GM21447 (cell line): Measurements from ENCODE around the gene GLE1.

Source experiments
- ATAC-seq: cut with Tn5 transposase; IDR thresholded peaks from one replicate; pipeline ENCODE4 v1.9.1; 2021; ENCODE audit not compliant: unreplicated experiment

Gene GLE1

DNA sequence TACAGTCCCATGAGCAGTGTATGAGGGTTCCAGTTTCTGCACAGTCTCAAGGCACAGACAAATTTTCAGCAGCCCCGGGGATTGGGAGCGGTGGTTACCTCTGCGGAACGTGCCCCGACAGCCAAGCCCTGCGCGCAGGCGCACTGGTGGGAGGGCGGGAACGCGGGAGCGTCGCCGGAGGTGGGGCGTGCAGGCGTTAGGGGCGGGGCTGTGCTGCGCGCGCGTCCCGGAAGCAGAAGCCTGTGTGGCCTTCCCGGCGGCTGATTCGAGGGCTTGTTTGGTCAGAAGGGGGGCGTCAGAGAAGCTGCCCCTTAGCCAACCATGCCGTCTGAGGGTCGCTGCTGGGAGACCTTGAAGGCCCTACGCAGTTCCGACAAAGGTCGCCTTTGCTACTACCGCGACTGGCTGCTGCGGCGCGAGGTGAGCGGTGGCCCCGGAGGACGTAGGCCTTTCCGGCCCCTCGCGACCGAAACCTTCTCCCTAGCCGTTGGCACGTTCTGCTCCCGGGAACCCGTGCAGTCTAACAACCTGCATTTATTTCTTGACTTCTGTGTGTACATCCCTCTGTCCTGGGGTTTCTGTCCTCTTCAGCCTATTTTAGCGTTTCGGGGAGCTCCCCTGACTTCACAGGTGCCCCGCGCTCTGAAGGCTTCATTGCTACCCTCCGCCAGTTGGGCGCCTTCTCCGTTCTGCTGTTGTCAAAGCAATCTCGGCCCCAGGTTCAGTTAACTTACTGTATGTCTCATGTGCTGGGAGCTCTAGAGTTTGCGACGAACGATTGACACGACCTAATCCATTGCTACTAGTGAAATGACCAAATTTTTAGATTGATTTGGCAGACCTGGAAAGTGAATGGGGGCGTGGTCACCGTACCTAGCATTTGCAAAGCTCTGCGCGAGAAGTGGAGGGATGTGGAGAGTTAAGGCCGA, at the start of gene GLE1:
Gene GLE1, plus strand, starts transcription at position 235 of the 929 bp plus-strand sequence. Its CDS starts 87 bp downstream, at position 322.
- peak; percentile 81 for ATAC-seq

DNA sequence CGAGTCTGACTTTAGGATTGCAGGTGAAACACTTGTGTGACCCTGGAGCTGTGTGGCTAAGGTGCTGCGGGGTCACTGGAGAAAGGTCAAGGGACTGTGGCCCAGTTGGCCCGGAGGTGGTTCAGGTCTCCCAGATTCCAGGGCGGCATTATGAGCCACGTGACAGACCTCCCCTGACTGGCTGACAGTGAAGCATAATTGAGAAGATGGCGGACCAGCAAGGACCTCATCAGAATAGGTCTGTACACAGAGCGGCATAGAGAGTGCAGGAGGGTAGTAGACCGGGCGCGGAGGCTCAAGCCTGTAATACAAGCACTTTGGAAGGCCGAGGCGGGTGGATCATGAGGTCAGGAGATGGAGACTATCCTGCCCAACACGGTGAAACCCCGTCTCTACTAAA, 49.5 kb upstream of the GLE1 start:
- ATAC-seq: no peak

DNA sequence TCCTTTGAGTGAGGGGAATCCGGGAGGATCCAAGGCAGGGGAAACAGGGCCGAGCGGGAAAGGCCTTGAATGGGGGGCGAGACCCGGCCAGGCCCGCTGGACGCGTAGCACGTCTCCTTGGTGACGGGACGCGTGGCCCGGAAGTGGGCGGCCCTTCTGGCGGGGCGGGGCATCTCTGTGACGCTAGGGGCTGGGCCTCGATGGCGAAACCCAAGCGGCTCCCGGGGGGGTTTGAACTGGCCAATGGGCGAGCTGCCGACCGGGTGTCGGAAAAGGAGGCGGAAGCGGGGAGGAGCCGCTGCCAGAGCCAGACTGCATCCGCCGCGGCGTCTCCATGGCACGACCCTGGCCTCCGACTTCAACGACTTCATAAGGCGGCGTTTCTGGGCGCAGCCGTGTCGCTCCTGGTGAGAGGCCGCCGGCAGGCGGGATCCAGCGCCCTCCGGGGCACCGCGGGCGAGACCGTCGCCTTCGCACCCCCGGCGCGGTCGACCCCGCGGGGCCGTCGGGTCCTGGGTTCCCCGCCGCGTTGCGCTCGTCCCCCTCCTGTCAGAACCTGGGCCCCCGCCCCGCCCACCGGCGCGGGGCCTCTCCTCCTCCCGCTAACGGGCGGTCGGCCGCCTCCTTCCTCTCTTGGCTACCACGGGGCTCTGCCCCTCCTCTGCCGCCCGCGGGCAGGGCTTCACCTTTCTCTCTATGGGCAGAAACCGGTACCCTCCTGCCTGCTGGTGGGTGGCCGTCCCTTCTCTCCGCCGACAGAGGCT, 48.5 kb upstream of the GLE1 start, which contains the start of gene ODF2:
Gene ODF2, plus strand, starts transcription at position 158 of the 764 bp plus-strand sequence. Its CDS starts 86 bp downstream, at position 244.
- peak; percentile 86 for ATAC-seq

DNA sequence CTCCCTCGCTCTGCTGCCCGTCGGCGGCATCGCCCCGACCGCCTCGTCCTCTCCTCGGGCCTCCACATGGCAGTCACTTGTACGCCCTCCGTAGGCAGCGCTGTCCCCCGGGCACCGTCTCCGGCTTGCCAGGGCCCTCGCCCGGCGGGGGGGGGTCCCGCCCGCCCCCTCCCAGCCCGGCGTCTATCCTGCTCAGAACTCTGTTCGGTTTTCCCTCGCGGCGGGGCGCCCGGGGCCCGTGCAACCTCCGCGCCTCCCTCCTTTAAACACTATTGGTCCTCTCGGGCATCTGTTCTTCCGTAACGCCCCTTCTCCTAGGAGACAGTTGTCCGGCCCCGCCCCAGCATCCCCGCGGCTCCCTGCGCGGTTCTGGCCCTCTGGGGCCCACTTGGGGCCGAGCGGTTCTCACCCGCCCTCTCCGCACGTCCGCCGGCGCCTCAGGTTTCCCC, 47.9 kb upstream of the GLE1 start:
- peak; percentile 66 for ATAC-seq

- no peak for ATAC-seq
Measured at GRCh38 chr9:128457207-128457606, 47.3 kb upstream of the GLE1 start.

DNA sequence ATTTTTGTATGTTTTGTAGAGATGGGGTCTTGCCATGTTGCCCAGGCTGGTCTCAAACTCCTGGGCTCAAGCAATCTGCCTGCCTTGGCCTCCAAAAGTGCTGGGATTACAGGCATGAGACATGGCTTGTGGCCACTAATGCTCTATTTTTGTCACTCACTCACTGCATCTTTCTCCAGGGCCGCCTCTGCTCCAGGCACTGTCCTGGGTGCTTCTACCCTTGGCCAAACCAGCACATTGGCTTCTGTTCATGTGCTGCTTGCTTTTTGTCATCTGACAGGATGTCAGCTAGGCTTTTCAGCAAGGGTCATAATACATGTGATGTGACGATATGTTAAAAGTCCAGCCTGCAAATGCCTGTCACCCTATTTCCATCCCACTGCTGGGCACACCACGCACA, 45.5 kb upstream of the GLE1 start:
- no peak for ATAC-seq

DNA sequence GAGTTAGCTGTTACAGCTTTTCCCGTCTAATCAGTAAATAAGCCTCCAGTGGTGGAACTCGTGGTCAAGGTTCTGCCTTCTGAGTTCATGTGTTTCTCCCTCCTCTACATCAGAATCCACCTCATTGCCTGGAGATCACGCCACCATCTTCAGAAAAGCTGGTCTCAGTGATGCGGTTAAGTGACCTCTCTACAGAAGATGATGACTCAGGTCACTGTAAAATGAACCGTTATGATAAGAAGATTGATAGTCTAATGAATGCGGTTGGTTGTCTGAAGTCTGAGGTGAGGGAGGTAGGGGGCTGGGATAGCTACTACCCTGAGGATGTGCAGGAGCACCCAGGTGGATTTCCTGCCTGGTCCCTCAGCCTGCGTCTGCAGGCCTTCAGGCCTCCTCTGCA, 35.4 kb upstream of the GLE1 start:
- ATAC-seq: no peak

DNA sequence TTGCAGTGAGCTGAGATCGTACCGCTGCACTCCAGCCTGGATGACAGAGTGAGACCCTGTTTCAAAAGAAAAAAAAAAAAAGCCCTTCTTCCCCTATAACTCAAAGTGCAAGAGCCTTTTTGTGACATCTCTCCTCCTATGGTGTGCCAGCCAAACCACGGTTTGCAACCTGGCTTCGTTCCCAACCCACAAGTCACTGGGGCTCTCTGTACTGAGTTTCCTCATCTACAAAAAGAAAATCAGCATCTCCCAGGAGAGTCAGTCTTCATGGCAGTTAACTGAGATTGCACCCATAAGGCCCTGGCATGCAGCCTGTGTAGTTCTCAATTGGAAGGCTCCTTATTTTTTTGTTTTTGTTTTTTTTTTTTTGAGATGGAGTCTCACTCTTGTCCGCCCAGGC, 34.0 kb upstream of the GLE1 start:
- ATAC-seq: no peak

- ATAC-seq: no peak
Measured at GRCh38 chr9:128473104-128473503, 31.4 kb upstream of the GLE1 start.

GRCh38 chr9:128475867-128476266, 28.7 kb upstream of the GLE1 start:
- ATAC-seq: no peak

DNA sequence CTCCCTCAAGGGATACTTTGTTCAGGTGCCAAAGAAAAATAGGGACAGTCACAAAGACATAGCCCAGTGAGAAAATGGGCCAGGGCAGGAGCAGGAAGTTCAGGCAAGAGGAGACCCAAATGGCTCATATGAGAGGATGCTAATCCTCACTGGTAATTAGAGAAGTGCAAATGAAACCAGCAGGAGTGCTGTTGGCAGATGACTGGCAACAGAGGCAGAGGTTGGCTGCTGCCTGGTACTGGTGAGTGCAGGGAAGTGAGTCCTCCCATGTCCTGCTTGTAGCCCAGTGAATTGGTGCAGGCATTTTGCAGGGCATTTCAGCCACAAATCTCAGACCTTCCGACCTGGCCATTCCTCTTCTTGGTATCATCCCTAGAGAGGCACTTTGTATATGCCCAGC, 25.3 kb upstream of the GLE1 start:
- ATAC-seq: no peak

DNA sequence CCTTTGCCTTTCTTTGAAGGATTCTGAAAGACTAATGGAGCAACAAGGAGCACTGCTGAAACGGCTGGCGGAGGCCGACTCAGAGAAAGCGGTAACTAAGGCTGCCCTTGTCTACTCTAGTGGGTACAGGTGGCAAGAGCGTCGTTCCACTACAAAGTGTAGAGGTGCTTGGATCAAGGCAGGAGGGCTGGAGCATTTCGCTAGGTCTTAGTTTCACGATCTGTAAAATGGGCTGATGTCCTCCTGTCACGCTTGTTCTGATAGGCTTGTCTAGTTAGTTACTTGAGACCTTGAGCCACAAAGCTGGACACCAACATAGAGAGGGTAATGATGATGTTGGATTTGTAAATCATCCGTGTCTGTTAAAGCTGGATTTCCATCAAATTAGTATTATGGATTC, 23.0 kb upstream of the GLE1 start:
- no peak for ATAC-seq

DNA sequence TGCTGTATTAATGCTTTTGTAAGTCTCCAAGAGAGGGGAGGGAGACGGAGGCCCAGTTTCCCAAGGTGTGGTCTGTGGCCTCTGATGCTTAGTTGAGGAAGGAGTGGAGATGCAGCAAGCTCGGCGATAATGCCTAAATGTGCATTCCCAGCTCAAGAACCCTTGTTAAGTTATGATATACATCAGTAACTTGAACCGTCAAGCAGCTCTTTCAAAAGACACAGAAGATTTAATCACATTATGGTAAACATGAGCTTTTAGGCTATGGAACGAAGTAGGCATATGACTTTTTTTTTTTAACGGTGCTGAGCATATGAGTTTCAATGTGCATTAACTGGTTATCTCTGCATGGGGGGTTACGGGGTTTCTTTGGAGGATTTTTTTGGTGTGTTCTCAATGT, 22.3 kb upstream of the GLE1 start:
- ATAC-seq: no peak

GRCh38 chr9:128484686-128485413, 19.7 kb upstream of the GLE1 start:
- ATAC-seq: no peak

- ATAC-seq: no peak
Measured at GRCh38 chr9:128485414-128485855, 19.1 kb upstream of the GLE1 start.

- no peak for ATAC-seq
Measured at GRCh38 chr9:128486201-128486600, 18.3 kb upstream of the GLE1 start.

DNA sequence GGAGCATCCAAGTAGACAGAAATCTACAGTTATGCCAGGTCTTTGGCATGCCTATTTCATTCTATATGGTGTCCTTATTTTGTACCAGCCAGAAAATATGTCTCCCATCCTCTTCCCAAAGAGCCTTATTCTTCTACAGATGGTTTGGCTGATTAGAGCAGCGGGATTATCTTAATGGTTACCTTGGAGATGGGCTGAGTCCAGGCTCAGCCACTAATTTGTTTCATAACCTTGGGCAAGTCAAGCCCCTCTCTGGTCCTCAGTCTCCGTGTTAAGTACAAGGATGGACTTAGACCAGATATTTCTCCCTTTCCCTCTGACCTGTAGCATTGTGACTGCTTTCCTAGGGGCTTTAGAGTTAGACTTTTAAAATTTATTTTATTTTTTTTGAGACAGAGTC, 11.1 kb upstream of the GLE1 start:
- no peak for ATAC-seq

- ATAC-seq: no peak
Measured at GRCh38 chr9:128494108-128494745, 10.3 kb upstream of the GLE1 start.

DNA sequence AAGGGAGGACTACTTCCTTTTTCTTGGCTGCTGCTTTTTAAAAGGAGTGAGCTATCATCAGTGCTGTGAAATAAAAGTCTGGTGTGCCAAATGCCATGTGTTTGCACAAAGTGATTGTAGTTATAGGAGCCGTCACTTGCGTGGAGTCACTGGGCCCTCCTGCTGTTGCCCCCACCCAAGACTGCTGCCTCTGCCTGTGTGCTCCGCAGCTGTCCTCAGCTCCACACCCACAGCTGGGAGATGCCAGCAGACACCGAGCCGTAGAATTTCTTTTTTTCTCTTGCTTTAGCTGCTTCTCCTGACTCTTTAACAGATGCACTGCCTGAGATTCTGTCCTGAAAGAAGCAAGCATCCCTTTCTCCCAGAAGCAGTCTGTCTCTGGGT, 9.8 kb upstream of the GLE1 start:
- ATAC-seq: no peak

DNA sequence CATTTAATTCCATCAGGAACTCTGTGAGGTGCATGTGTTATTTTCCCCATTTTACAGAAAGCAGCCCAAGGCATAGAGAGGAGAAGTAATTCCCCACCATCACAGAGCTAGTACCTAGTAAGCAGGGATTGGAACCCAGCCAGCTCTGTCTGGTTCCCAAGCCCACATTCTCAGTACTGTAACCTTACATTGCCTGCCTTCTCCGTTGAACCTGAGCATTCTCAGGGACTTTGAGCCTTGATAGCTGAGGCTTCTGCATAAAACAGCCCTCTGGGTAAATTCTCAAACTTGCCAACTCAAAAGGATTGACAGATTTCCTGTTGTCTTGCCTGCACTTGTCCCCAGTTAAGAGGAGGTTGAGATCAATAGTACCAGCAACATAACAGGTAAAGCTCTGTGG, 9.2 kb upstream of the GLE1 start:
- no peak for ATAC-seq
